ENCODE results near the gene GKAP1.
A peak's percentile ranks its signal among the peaks of the same experiment; 100 is the strongest.
"Not testable (repeated sequence)": the region's sequence is repeated elsewhere in the genome, so short reads cannot be mapped to it uniquely, and the experiment has no call there.

Gene GKAP1

GRCh38 chr9:83728591-83729368 lies 88.8 kb downstream of the GKAP1 start:
- DNase-seq = not testable (repeated sequence)

GRCh38 chr9:83724436-83724835 lies 93.1 kb downstream of the GKAP1 start:
- no peak for DNase-seq

DNA sequence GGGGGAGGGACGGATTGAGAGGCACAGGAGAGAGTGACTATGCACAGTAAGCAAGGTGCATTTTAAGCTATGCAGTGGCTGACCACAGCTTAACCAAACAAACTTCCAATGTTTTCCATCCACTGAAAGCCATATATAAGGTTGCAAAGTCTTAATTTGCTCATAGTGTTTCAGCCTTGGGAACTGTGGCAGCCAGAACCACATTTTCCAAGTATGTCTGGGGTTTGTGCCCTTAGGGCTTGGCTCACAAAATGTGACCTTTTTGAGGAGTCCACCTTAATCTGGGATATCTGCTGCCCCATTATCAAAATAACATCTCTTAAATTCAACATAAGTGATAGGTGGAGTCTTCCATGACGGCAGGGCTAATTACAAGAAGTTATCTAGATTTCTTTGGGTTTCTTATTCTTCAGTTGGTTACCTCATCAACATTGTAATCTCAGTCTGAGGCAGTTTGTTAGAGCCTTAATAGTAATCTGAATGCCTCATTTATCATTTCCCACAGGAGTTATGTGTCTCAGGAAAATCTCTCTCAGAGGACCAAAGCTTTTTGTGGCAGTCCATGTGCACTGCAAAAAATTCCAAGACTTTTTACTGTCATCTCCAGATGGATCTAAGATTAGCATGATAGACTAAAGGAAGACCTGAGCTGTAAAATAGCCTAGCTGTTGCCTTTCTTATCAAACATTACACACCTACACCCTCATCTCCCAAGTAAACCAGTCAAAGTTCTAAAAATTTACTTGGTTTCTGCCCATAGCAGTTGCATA lies 94.7 kb downstream of the GKAP1 start:
- no peak for DNase-seq

DNA sequence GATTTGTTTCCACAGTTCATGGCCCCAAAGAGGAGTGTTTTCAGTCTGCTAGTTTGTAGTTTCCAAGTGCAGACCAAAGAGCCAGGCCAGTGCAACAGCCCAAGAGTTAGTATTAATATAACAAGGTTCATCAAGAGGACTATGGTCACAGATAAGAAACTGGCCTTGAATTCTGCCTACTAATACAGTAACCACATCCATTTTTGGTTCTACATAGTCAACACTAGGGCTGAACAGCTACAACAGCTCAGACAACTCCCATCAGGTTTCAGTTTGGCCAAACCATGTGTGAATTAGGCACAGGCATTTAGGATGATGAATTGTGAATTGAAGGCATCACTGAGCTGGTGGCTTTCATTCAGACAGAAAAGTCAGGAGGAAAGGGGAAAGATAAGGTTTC lies 96.1 kb downstream of the GKAP1 start:
- no peak for DNase-seq

GRCh38 chr9:83715794-83716193 lies 101.8 kb downstream of the GKAP1 start:
- no peak for DNase-seq

GRCh38 chr9:83715221-83715620 lies 102.3 kb downstream of the GKAP1 start:
- no peak for DNase-seq

DNA sequence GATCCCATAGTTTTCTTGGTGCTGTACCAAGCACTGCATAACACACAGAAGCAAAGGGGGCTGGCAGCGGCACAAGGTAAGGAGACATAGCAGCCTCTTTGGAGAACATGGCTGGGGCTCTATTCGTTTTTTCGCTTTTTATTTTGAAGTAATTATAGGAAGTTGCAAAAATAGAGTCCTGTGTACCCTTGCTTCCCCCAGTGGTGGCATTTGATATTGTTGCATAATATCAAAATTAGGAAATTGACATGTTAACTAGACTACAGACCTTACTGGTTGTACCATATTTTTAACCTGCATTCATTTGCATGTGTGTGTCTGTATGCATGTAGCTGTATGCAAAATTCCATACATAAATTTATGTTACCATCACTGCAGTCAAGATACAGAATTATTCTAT lies 103.2 kb downstream of the GKAP1 start:
- DNase-seq = no peak

DNA sequence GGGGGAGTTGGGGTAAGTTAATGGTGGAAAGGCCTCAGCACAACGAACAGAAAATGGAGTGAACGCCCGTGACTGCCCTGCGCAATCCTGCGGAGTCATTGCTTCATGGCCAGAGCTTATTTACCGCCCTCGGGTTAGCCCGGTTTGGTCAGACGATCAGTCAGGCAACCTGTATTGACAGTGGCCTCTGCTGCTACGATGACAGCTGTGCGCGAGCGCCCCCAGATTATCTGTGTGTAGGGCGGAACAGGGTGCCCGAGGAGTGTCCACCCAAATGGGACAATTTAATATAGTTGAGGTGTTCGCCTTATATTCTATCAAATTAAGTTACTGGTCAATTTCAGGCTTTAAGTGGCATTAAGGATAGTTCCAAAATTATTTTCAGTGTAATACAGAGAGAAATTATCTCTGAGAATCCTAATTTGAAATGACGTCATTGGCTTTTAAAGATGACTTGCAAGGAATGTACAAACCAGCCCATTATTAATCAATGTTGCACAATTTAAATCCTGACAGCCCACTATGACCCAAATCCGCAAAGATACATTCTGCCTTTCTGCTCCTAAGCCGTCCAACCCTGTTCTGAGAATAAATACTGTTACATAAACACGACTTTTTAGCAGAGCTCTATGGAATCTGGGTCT lies 108.9 kb downstream of the GKAP1 start:
- DNase-seq = no peak

- DNase-seq = peak; percentile 68
These were observed 109.6 kb downstream of the GKAP1 start, which contains the start of gene UBQLN1 for GRCh38 chr9:83707768-83708514. TSS of gene UBQLN1 (minus strand) at chr9:83707958. CDS start at chr9:83707679, 279 bp downstream.

- no peak for DNase-seq
These were observed 110.1 kb downstream of the GKAP1 start for GRCh38 chr9:83707518-83707767.

- DNase-seq = no peak
These were observed 110.7 kb downstream of the GKAP1 start for GRCh38 chr9:83706676-83707517.

DNA sequence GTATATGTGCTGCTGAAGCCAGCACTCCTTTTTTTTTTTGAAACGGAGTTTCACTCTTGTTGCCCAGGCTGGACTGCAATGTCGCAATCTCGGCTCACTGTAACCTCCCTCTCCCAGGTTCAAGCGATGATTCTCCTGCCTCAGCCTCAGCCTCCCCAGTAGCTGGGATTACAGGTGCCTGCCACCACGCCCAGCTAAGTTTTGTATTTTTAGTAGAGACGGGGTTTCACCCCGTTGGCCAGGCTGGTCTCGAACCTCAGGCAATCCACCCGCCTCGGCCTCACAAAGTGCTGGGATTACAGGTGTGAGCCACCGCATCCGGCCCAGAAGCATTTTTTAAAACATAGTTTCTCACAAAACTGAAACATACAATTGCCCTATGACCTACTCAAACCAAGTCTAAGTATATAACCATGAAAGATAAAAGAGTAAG lies 112.3 kb downstream of the GKAP1 start:
- DNase-seq = not testable (repeated sequence)

DNA sequence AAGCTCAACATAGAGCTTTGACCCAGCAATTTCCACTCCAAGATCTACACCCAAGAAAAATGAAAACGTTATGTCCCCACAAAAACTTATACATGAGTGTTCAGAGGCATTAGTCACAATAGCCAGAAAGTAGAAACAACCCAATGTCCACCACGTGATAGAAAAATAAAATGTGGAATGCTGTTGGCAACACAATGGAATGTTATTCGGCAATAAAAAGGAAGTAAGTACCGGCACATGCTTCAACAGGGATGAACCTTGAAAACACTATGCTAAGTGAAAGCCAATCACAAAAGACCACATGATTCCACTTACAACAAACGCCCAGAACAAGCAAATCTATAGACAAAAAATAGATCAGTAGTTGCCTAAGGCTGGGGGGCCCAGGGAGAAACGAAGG lies 115.8 kb downstream of the GKAP1 start:
- DNase-seq = no peak

GRCh38 chr9:83701286-83701685 lies 116.3 kb downstream of the GKAP1 start:
- no peak for DNase-seq

DNA sequence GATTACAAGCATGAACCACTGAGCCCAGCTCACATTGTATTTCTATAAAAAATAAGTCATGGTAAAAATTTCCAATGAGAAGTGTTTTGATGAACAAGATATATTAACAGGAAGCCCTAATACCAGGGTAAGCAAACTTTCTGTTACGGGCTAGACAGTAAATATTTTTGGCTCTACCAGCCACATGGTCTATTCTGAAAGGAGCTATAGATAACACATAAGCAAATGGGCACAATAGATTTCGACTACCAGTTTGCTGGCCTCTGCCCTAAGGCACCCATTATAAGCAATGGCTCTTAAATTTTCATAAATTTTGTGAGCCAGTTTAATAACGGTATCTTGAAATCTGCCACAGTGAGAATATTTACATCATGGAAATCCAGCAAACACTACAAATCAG lies 118.0 kb downstream of the GKAP1 start:
- DNase-seq = no peak

- DNase-seq = no peak
These were observed 118.5 kb downstream of the GKAP1 start for GRCh38 chr9:83698976-83699585.

DNA sequence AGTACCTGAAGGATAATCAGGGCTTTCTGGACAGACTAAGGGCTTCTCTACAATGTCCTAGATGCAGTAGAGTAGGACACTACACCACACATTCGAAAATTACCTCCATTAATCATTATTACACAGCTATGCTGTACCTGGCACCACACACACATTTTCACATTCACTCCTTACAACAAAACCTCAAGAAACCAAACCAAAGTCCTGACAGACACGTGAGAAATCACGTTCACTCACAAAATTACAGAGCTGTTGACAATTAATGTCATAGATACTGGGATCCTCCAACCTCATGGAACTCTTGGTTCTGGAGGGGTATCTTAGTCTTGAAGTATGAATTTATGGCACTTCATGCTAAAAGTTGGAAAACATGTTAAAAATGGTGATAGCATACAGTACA lies 126.1 kb downstream of the GKAP1 start:
- DNase-seq = no peak
